ENCODE data around the gene DPP4.

DNA sequence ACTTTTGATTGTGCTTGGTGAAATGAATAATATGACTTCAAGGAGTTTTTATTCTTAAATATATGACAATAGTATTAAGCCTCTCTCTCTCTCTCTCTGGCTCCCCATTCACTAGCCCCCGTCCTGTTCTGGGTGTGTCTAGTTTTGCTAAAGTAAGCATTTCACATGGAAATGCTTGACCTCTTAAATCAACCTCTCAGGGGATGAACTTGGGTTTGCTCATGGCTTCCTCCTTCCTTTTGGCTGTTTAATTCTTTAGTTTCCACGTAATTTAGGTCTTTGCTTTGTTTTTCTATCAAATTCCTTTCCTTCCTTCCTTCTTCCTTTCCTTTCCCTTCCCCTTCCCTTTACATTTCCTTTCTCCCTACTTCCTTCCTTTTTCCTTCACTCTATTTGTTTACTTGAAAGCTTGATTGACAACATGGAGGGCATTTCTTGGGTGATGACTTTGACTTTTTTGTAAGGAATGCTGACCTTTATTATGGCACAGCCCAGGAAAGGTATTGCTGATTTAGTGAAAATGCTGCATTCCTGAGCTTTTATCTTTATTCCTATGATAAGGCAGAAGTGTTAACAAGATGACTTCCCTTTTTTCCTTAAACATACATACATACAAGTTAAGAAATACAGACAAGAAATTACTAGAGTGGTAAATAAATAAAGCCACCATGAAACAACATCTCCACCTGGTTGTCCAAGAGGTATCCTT, 3.6 kb downstream of the DPP4 start:
- TF ChIP-seq, protein P1, sequence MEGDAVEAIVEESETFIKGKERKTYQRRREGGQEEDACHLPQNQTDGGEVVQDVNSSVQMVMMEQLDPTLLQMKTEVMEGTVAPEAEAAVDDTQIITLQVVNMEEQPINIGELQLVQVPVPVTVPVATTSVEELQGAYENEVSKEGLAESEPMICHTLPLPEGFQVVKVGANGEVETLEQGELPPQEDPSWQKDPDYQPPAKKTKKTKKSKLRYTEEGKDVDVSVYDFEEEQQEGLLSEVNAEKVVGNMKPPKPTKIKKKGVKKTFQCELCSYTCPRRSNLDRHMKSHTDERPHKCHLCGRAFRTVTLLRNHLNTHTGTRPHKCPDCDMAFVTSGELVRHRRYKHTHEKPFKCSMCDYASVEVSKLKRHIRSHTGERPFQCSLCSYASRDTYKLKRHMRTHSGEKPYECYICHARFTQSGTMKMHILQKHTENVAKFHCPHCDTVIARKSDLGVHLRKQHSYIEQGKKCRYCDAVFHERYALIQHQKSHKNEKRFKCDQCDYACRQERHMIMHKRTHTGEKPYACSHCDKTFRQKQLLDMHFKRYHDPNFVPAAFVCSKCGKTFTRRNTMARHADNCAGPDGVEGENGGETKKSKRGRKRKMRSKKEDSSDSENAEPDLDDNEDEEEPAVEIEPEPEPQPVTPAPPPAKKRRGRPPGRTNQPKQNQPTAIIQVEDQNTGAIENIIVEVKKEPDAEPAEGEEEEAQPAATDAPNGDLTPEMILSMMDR (IDR thresholded peaks at IDR 0.05; ENCODE audit: low read depth, low read length) = no peak
- TF ChIP-seq EZH2phosphoT487 (IDR thresholded peaks at IDR 0.05; ENCODE audit: low read depth) = no peak
